ENCODE data around the gene SLC6A19.
"Not testable (repeated sequence)": the region's sequence is repeated elsewhere in the genome, so short reads cannot be mapped to it uniquely, and the experiment has no call there.

SLC6A19 gene

DNA sequence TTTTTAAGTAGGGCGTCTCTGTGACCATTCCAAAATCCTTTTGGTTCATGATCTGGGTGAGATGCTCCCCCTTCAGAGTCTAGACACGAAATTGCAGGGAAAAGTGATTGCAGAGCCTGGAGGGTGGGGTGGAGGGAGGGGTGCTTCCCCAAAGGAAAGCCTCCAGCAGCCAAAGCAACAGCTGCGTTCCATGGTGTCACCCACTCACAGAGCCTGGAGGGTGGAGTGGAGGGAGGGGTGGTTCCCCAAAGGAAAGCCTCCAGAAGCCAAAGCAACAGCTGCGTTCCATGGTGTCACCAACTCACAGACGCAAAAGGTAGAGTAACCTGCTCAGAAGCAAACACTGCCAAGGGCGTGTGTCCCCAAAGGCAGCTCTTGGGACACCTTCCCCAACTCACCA lies 46.4 kb downstream of the SLC6A19 start:
- DNase-seq, result no peak

GRCh38 chr5:1249366-1250280 lies 48.2 kb downstream of the SLC6A19 start:
- DNase-seq, result no peak

GRCh38 chr5:1251678-1252580 lies 50.5 kb downstream of the SLC6A19 start:
- DNase-seq, result no peak

- no peak for DNase-seq
These were observed 51.3 kb downstream of the SLC6A19 start for GRCh38 chr5:1252681-1253080.

GRCh38 chr5:1253456-1254105 lies 52.2 kb downstream of the SLC6A19 start:
- no peak for DNase-seq

DNA sequence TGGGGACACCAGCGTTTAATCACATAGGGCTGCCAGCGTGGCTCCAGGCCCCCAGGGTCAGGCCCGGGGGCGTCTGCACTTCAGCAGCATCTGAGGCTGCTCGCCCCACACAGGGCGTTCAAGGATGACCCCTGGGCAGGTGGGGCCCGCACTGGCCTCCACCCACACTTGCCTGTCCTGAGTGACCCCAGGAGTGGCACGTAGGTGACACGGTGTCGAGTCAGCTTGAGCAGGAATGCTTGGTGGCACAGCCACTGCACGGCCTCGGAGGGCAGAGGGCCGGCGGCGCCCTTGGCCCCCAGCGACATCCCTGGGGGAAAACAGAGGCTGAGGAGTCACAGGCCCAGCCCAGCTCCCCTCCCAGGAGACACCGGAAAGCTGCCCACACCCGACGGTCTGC lies 52.8 kb downstream of the SLC6A19 start:
- no peak for DNase-seq

GRCh38 chr5:1255081-1255561 lies 53.7 kb downstream of the SLC6A19 start:
- DNase-seq, result no peak

DNA sequence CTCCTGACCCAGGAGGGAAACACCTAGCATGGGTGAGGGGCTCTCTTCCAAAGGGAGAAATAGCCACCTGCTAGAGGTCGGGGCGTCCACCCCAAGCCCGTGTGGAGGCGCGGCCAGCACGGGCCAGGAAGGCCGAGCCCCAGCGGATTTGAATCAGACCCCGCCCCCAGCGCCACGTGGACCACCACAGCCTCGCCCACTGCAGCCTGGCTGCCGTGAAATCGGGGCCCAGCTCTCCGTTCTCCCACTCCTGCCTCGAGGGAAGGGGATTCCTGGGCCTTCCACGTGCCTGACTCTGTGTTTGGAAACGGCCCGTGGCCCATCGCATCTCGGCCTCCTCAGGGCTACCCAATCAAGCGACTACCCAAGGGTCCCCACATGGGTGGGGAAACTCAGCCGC lies 55.4 kb downstream of the SLC6A19 start:
- no peak for DNase-seq

- DNase-seq, result no peak
These were observed 56.0 kb downstream of the SLC6A19 start for GRCh38 chr5:1257363-1257762.

- DNase-seq, result no peak
These were observed 56.4 kb downstream of the SLC6A19 start for GRCh38 chr5:1257841-1258240.

DNA sequence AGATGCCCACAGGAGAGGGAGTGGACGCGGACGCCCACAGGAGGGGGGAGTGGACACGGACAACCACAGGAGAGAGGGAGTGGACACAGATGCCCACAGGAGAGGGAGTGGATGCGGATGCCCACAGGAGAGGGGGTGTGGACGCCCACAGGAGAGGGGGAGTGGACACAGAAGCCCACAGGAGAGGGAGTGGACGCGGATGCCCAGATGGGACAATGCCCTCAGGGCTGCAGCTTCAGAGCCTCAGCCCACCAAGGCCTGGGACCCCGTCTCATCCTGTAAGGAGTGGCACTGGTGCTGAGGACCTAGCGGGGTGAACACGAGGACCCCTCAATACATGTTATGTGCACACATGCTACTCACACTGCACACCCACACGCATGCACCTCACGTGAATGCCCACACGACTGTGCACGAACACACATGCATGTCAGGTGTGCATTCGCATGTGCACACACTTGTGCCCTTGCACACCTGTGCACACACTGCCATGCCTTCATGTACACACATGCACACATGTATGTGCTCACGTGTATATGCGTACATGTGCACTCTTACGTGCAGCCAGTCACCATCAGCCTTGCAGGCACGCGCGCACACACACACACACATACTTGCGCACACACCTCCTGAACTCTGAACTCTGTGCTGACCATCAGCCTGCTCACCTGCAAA lies 58.5 kb downstream of the SLC6A19 start:
- no peak for DNase-seq

GRCh38 chr5:1261643-1262042 lies 60.2 kb downstream of the SLC6A19 start:
- no peak for DNase-seq

- DNase-seq, result no peak
These were observed 61.0 kb downstream of the SLC6A19 start for GRCh38 chr5:1262381-1262780.

GRCh38 chr5:1264211-1264610 lies 62.8 kb downstream of the SLC6A19 start:
- DNase-seq, result no peak

GRCh38 chr5:1265026-1265425 lies 63.6 kb downstream of the SLC6A19 start:
- DNase-seq, result no peak

GRCh38 chr5:1265461-1266455 lies 64.4 kb downstream of the SLC6A19 start:
- DNase-seq, result no peak

- no peak for DNase-seq
These were observed 65.4 kb downstream of the SLC6A19 start for GRCh38 chr5:1266791-1267190.

- not testable (repeated sequence) for DNase-seq
These were observed 66.1 kb downstream of the SLC6A19 start for GRCh38 chr5:1267464-1267863.

DNA sequence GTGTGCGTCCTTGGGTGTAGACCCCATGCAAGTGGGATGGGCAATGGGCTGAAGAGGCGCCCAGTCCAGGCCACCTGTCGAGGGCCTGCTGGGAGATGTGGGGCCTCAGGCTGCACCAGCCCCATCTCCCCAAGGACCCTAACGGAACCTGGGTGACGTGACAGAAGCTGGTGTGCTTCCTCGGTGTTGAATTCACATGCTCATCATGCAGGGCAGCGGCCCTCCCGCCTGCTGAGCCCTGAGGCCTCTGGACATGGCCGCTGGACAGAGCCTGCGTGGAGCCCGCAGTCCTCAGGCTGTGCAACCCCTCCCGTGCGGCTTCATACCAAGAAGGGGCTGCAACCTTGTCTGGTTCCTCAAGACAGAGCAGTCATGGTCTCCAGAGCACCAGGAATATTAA lies 66.7 kb downstream of the SLC6A19 start:
- DNase-seq, result no peak

- DNase-seq, result no peak
These were observed 67.3 kb downstream of the SLC6A19 start for GRCh38 chr5:1268666-1269065.

DNA sequence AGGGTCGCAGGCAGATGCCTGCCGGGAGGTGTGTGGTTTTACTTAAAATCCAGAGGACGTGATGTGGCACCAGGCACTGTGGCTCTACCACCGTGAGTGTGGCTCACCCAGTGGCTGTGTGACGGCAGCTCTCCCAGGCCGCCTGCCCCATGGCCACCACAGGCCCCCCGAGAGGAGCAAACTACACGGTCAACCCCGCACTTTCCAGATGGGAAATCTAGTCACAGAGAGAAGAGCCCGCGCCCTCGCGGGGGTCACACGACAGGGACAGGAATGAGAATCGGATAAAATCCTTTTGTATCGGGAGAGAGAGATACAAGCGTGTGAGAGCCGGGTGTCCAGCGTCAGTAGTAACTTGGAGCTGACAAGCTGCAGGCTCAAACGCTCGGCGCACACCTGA lies 69.0 kb downstream of the SLC6A19 start:
- no peak for DNase-seq

All from femur (tissue), 1 donor.